IMR-90 (cell line): ENCODE measurements around the gene BBS1.

Source experiments
- BHLHE40 ChIP-seq: fragments of 150-350 bp; IDR thresholded peaks from 2 replicates; pipeline ENCODE4 v1.6.1; 2016; ENCODE audit warnings: mild to moderate bottlenecking, low read depth, low read length
- CEBPB ChIP-seq: IDR thresholded peaks from 2 replicates; pipeline ENCODE4 v1.6.1; 2012; ENCODE audit warnings: low read depth, low read length, improper control_type of control experiment
- CHD1 ChIP-seq: IDR thresholded peaks from 2 replicates; pipeline ENCODE4 v1.6.1; 2012; ENCODE audit warnings: low read depth, low read length, improper control_type of control experiment
- CTCF ChIP-seq: conservative IDR thresholded peaks from 2 replicates; pipeline ENCODE4 v1.5.1; 2012; ENCODE audit warnings: mild to moderate bottlenecking, low read depth, low read length, improper control_type of control experiment
- ELK1 ChIP-seq: fragments of 150-350 bp; IDR thresholded peaks from 2 replicates; pipeline ENCODE4 v1.6.1; 2016; ENCODE audit warnings: low read depth, mild to moderate bottlenecking, low read length, moderate library complexity, borderline replicate concordance
- MAFK ChIP-seq: IDR thresholded peaks from 2 replicates; pipeline ENCODE4 v1.6.1; 2012; ENCODE audit warnings: low read depth, low read length, improper control_type of control experiment
- MXI1 ChIP-seq: IDR thresholded peaks from 2 replicates; pipeline ENCODE4 v1.6.1; 2012; ENCODE audit warnings: low read depth, mild to moderate bottlenecking, low read length, moderate library complexity, borderline replicate concordance
- POLR2A ChIP-seq: IDR thresholded peaks from 2 replicates; pipeline ENCODE4 v1.6.1; 2012; ENCODE audit warnings: mild to moderate bottlenecking, low read depth, low read length
- RAD21 ChIP-seq: IDR thresholded peaks from 2 replicates; pipeline ENCODE4 v1.6.1; 2012; ENCODE audit warnings: low read length, improper control_type of control experiment
- RCOR1 ChIP-seq: IDR thresholded peaks from 2 replicates; pipeline ENCODE4 v1.6.1; 2012; ENCODE audit warnings: mild to moderate bottlenecking, low read length, improper control_type of control experiment; ENCODE audit not compliant: insufficient replicate concordance
- RFX5 ChIP-seq: IDR thresholded peaks from 2 replicates; pipeline ENCODE4 v1.8.0; 2012; ENCODE audit warnings: low read depth, mild to moderate bottlenecking, low read length, moderate library complexity
- SMC3 ChIP-seq: fragments of 150-350 bp; IDR thresholded peaks from 2 replicates; pipeline ENCODE4 v1.6.1; 2016; ENCODE audit warnings: low read depth, mild to moderate bottlenecking, antibody characterized with exemption, low read length, moderate library complexity

DNA sequence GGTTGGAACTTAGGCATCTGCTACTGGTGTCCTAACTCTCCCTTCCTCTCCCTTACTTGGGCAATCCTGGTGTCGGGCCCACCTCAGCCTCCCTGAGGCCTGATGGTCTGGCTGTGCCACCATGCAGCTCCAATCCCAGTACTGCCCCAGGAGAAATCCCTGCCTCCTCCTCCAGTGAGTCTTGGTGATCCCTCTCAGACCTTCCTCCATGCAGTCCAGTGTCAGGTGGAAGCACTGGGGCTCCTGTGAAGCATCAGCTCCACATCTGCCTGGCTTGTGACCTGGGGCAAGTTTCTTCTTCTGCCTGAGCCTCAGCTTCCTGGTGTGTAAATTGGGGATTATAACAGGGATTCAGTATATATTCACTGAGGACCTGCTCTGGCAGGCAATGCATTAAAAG is 45.5 kb upstream of the BBS1 start:
- TF ChIP-seq CTCF (no peak), CEBPB (no peak), ELK1 (no peak), RFX5 (no peak), POLR2A (no peak), MXI1 (no peak), RCOR1 (no peak), RAD21 (no peak), BHLHE40 (no peak), MAFK (no peak), SMC3 (no peak), CHD1 (no peak)
